Hindlimb muscle (tissue), 1 donor: Measurements from ENCODE around the gene DOK7. TPM values are rescaled to one million over a fixed set of nuclear protein-coding genes. Genes with fewer than 3 reads are reported as not detected.

Experiments used
- polyA plus RNA-seq: library from polyadenylated mRNA; unstranded; fragments of 120-200 nt; gene quantifications from one replicate; pipeline ENCODE4 v1.2.1, GENCODE V29; 2013; ENCODE audit not compliant: insufficient read length

DOK7 gene
- polyA plus RNA-seq, 1 donor: 21.0 TPM

Other genes starting within 250 kb of the DOK7 start
- 1.0 TPM for gene MSANTD1, start 214.1 kb upstream of the DOK7 start, polyA plus RNA-seq
- 48.7 TPM for gene RGS12, start 170.3 kb upstream of the DOK7 start, polyA plus RNA-seq
- 3.0 TPM for gene HGFAC, start 21.3 kb upstream of the DOK7 start, polyA plus RNA-seq
- 73.9 TPM for gene LRPAP1, start 69.1 kb downstream of the DOK7 start, polyA plus RNA-seq